Sigmoid colon (tissue), 4 donors: ENCODE data around the gene NOS3.

ENCODE experiments used
- POLR2A ChIP-seq, 2 donors: fragments of 450-650 bp; IDR thresholded peaks; one replicate each; pipeline ENCODE4 v1.6.1; 2016; ENCODE audit warnings: antibody characterized with exemption in 2 of 2, mild to moderate bottlenecking in 2 of 2, moderate library complexity in 2 of 2
- POLR2AphosphoS5 ChIP-seq, 4 donors: sonication (generic); formaldehyde crosslinking; IDR thresholded peaks; one replicate each; pipeline ENCODE4 v1.6.1; 2017; ENCODE audit warnings: antibody characterized with exemption in 4 of 4
- TF ChIP-seq, protein P1 (sequence below), 4 experiments: fragments of 450-650 bp in 3 of 4; fragments of 200-600 bp in 1 of 4; IDR thresholded peaks; one replicate each; pipeline ENCODE4 v1.5.1; 2016 to 2019; ENCODE audit warnings: antibody characterized with exemption in 4 of 4, mild to moderate bottlenecking in 3 of 4, moderate library complexity in 2 of 4

DNA sequence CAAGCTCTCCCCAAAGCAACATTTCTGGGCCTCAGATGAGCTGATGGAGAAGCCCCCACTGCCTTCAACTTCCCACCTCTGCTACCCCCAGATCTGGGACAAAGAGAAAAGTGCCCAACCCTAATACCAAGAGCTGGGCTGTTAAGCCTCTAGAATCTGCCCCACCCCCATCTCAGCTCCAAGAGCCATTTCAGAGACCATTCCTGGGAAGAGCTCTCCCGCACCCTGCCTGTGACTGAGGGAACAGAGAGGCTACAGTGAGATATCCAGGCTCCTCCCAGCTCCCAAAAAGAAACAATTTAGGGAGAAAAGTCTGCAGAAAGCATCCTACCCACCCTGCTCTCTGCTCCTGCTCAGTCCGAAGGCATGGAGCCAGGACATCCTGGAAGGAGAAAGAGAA is 10.2 kb upstream of the NOS3 start:
- no peak for TF ChIP-seq POLR2A (IDR thresholded peaks at IDR 0.05)
- TF ChIP-seq, protein P1, sequence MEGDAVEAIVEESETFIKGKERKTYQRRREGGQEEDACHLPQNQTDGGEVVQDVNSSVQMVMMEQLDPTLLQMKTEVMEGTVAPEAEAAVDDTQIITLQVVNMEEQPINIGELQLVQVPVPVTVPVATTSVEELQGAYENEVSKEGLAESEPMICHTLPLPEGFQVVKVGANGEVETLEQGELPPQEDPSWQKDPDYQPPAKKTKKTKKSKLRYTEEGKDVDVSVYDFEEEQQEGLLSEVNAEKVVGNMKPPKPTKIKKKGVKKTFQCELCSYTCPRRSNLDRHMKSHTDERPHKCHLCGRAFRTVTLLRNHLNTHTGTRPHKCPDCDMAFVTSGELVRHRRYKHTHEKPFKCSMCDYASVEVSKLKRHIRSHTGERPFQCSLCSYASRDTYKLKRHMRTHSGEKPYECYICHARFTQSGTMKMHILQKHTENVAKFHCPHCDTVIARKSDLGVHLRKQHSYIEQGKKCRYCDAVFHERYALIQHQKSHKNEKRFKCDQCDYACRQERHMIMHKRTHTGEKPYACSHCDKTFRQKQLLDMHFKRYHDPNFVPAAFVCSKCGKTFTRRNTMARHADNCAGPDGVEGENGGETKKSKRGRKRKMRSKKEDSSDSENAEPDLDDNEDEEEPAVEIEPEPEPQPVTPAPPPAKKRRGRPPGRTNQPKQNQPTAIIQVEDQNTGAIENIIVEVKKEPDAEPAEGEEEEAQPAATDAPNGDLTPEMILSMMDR (IDR thresholded peaks at IDR 0.05): no peak
- TF ChIP-seq POLR2AphosphoS5 (IDR thresholded peaks at IDR 0.05): no peak
